Parathyroid adenoma (tissue), 2 donors: ENCODE measurements around the gene PMVK.

Source experiments
- H2AFZ ChIP-seq: fragments of 300-600 bp; sonication (generic); one replicate; pipeline ENCODE4 v1.7.0; 2017; ENCODE audit warnings: antibody characterized with exemption, mild to moderate bottlenecking
- H3K27ac ChIP-seq: fragments of 300-600 bp; sonication (generic); one replicate; pipeline ENCODE4 v1.7.0; 2017
- H3K27me3 ChIP-seq: fragments of 300-600 bp; sonication (generic); one replicate; pipeline ENCODE4 v1.7.0; 2017; ENCODE audit warnings: low read length; ENCODE audit not compliant: control insufficient read depth, insufficient read depth
- H3K36me3 ChIP-seq: fragments of 300-600 bp; sonication (generic); one replicate; pipeline ENCODE4 v1.7.0; 2017; ENCODE audit warnings: low read length; ENCODE audit not compliant: control insufficient read depth, insufficient read depth
- H3K4me1 ChIP-seq: fragments of 300-600 bp; sonication (generic); one replicate; pipeline ENCODE4 v1.7.0; 2017; ENCODE audit warnings: control low read depth
- H3K4me2 ChIP-seq: fragments of 300-600 bp; sonication (generic); one replicate; pipeline ENCODE4 v1.7.0; 2017; ENCODE audit warnings: low read length
- H3K4me3 ChIP-seq: fragments of 300-600 bp; sonication (generic); one replicate; pipeline ENCODE4 v1.7.0; 2017; ENCODE audit warnings: low read depth, low read length
- H3K79me2 ChIP-seq: fragments of 300-600 bp; sonication (generic); one replicate; pipeline ENCODE4 v1.7.0; 2017; ENCODE audit warnings: control low read depth
- H3K9ac ChIP-seq: fragments of 300-600 bp; sonication (generic); one replicate; pipeline ENCODE4 v1.7.0; 2017; ENCODE audit warnings: mild to moderate bottlenecking
- H3K9me3 ChIP-seq: fragments of 300-600 bp; sonication (generic); one replicate; pipeline ENCODE4 v1.7.0; 2017; ENCODE audit warnings: low read length; ENCODE audit not compliant: control insufficient read depth
- CTCF ChIP-seq: fragments of 300-600 bp; sonication (generic); IDR thresholded peaks from one replicate; pipeline ENCODE4 v1.7.0; 2017; ENCODE audit warnings: antibody characterized with exemption, mild to moderate bottlenecking
- donor health status: primary hyperparathyroidism.

The PMVK gene

GRCh38 chr1:154952664-154953063 is 16.1 kb upstream of the PMVK start:
- Histone ChIP-seq H2AFZ (no peak overlapping the region), H3K79me2 (no peaks in the 10 kb centered on the region), H3K36me3 (no peaks in the 10 kb centered on the region), H3K4me1 (peaks cover 5% of the 10 kb centered on the region), H3K27me3 (no peaks in the 10 kb centered on the region), H3K27ac (no peak overlapping the region), H3K4me3 (no peak overlapping the region), H3K9ac (no peak overlapping the region), H3K9me3 (no peaks in the 10 kb centered on the region), H3K4me2 (no peak overlapping the region)
- no peak for TF ChIP-seq CTCF

GRCh38 chr1:154951901-154952657 is 15.6 kb upstream of the PMVK start:
- no peak overlapping the region for H3K4me3 ChIP-seq
- peaks cover 5% of the 10 kb centered on the region for H3K4me1 ChIP-seq
- TF ChIP-seq CTCF = no peak
- no peaks in the 10 kb centered on the region for H3K79me2 ChIP-seq
- H2AFZ ChIP-seq = no peak overlapping the region
- no peaks in the 10 kb centered on the region for H3K9me3 ChIP-seq
- no peak overlapping the region for H3K9ac ChIP-seq
- H3K27ac ChIP-seq = no peak overlapping the region
- H3K4me2 ChIP-seq = no peak overlapping the region
- no peaks in the 10 kb centered on the region for H3K27me3 ChIP-seq
- no peaks in the 10 kb centered on the region for H3K36me3 ChIP-seq

GRCh38 chr1:154948079-154948478 is 11.6 kb upstream of the PMVK start:
- Histone ChIP-seq H3K27me3 (no peaks in the 10 kb centered on the region), H3K79me2 (no peaks in the 10 kb centered on the region), H3K4me3 (no peak overlapping the region), H3K9ac (no peak overlapping the region), H3K27ac (no peak overlapping the region), H3K4me2 (no peak overlapping the region), H3K4me1 (peaks cover 8% of the 10 kb centered on the region), H3K36me3 (no peaks in the 10 kb centered on the region), H3K9me3 (no peaks in the 10 kb centered on the region), H2AFZ (no peak overlapping the region)
- no peak for TF ChIP-seq CTCF

- Histone ChIP-seq H3K36me3 (no peaks in the 10 kb centered on the region), H3K27ac (no peak overlapping the region), H3K79me2 (no peaks in the 10 kb centered on the region), H3K4me1 (peaks cover 19% of the 10 kb centered on the region), H3K9ac (no peak overlapping the region), H3K4me3 (no peak overlapping the region), H3K27me3 (no peaks in the 10 kb centered on the region), H3K9me3 (no peaks in the 10 kb centered on the region), H2AFZ (no peak overlapping the region), H3K4me2 (no peak overlapping the region)
- TF ChIP-seq CTCF = no peak
These were observed 9.7 kb upstream of the PMVK start for GRCh38 chr1:154945962-154946850.
